PC-9 (cell line): ENCODE results near the gene PCDH9. TPM values are rescaled to one million over a fixed set of nuclear protein-coding genes. Genes with fewer than 3 reads are reported as not detected.

Source experiments
- BruUV-seq: library from RNA; stranded (reverse); fragments of 400-500 nt; replicated peaks from 2 replicates; lab custom pipeline; 2021; lab: Mats Ljungman, UMichigan
- CTCF ChIA-PET: fragments of 300-600 bp; sonication (Branson Sonifier 250); formaldehyde crosslinking; loops from one replicate; lab custom pipeline; 2022; ENCODE audit warnings: antibody characterized with exemption; lab: Charles Lee
- POLR2A ChIA-PET: fragments of 300-600 bp; sonication (Branson Sonifier 250); formaldehyde crosslinking; loops from one replicate; lab custom pipeline; 2022; ENCODE audit warnings: antibody characterized with exemption; ENCODE audit not compliant: unreplicated experiment; lab: Charles Lee
- DNase-seq, 2 experiments: peaks; one replicate each; pipeline versions ENCODE4 v3.0.0 to v3.0.0-alpha.2; 2015 to 2022; ENCODE audit warnings: mixed read lengths in 1 of 2
- H2AFZ ChIP-seq: fragments of 200-600 bp; sonication (generic); 2 replicates; pipeline ENCODE4 v1.8.1; 2017; ENCODE audit warnings: antibody characterized with exemption
- H3F3A ChIP-seq: fragments of 200-600 bp; sonication (generic); 2 replicates; pipeline ENCODE4 v1.8.1; 2017; ENCODE audit warnings: antibody characterized with exemption, mild to moderate bottlenecking, low read depth; ENCODE audit not compliant: insufficient read depth
- H3K27ac ChIP-seq: fragments of 200-600 bp; sonication (generic); 2 replicates; pipeline ENCODE4 v1.6.1; 2016; ENCODE audit warnings: mixed run types
- H3K27me3 ChIP-seq: fragments of 200-600 bp; sonication (generic); 2 replicates; pipeline ENCODE4 v1.6.1; 2016; ENCODE audit warnings: low read depth, mixed run types; ENCODE audit not compliant: insufficient read depth
- H3K36me3 ChIP-seq: fragments of 200-600 bp; sonication (generic); 2 replicates; pipeline ENCODE4 v1.6.1; 2016; ENCODE audit warnings: low read depth, mixed run types
- H3K4me1 ChIP-seq: fragments of 200-600 bp; sonication (generic); replicated peaks from 2 replicates; pipeline ENCODE4 v1.6.1; 2016; ENCODE audit warnings: mixed run types; ENCODE audit not compliant: insufficient read depth
- H3K4me2 ChIP-seq: fragments of 200-600 bp; sonication (generic); 2 replicates; pipeline ENCODE4 v1.6.1; 2017; ENCODE audit warnings: mixed run types
- H3K4me3 ChIP-seq: fragments of 200-600 bp; sonication (generic); 2 replicates; pipeline ENCODE4 v1.6.1; 2016; ENCODE audit warnings: mixed run types
- H3K79me2 ChIP-seq: fragments of 200-600 bp; sonication (generic); 2 replicates; pipeline ENCODE4 v1.6.1; 2017; ENCODE audit warnings: low read depth, mixed run types
- H3K9me2 ChIP-seq: fragments of 200-600 bp; sonication (generic); 2 replicates; pipeline ENCODE4 v1.8.1; 2017; ENCODE audit warnings: mild to moderate bottlenecking; ENCODE audit not compliant: insufficient read depth
- H3K9me3 ChIP-seq: fragments of 200-600 bp; sonication (generic); 2 replicates; pipeline ENCODE4 v1.8.1; 2016; ENCODE audit warnings: low read depth; ENCODE audit not compliant: insufficient read depth
- H4K20me1 ChIP-seq: fragments of 200-600 bp; sonication (generic); 2 replicates; pipeline ENCODE4 v1.8.1; 2017; ENCODE audit not compliant: insufficient read depth
- CTCF ChIP-seq: fragments of 200-600 bp; sonication (generic); conservative IDR thresholded peaks from 2 replicates; pipeline ENCODE4 v1.6.1; 2017; ENCODE audit warnings: mixed run types, antibody characterized with exemption, mild to moderate bottlenecking, moderate library complexity
- EZH2 ChIP-seq: fragments of 200-600 bp; sonication (generic); IDR thresholded peaks from 2 replicates; pipeline ENCODE4 v1.8.0; 2017; ENCODE audit warnings: antibody characterized with exemption, low read depth
- intact Hi-C: fragments of 100-400 bp; cut with micrococcal nuclease; formaldehyde crosslinking; loops from one replicate; pipeline ENCODE4 v1.10.0; 2022; ENCODE audit not compliant: unreplicated experiment
- total RNA-seq: library from RNA; stranded (reverse); gene quantifications from 2 replicates; pipeline ENCODE4 v1.2.3, GENCODE V29; 2021

Gene PCDH9
- total RNA-seq, 1 experiment from 2014 or later: 0.37 TPM

- no peak overlapping the region for H3K4me2 ChIP-seq
- no peaks in the 10 kb centered on the region for H3K36me3 ChIP-seq
- no peak for DNase-seq
- H3K4me1 ChIP-seq: no peaks in the 10 kb centered on the region
- H3K9me2 ChIP-seq: no peaks in the 10 kb centered on the region
- no peaks in the 10 kb centered on the region for H3K9me3 ChIP-seq
- H3K27me3 ChIP-seq: no peaks in the 10 kb centered on the region
- CTCF ChIA-PET: no interaction called here
- H4K20me1 ChIP-seq: no peaks in the 10 kb centered on the region
- no peak overlapping the region for H3K27ac ChIP-seq
- no peak overlapping the region for H2AFZ ChIP-seq
- H3F3A ChIP-seq: no peaks in the 10 kb centered on the region
- H3K79me2 ChIP-seq: no peaks in the 10 kb centered on the region
- intact Hi-C loops: no loop called here
- H3K4me3 ChIP-seq: no peak overlapping the region
- TF ChIP-seq EZH2 (no peak), CTCF (no peak)
- no TSS peak for BruUV-seq
- POLR2A ChIA-PET: no interaction called here
These were observed 245.9 kb downstream of the PCDH9 start for GRCh38 chr13:66984241-66984640.

GRCh38 chr13:66981912-66982311 is 248.2 kb downstream of the PCDH9 start:
- no peaks in the 10 kb centered on the region for H3K9me3 ChIP-seq
- ChIA-PET POLR2A (no interaction called here), CTCF (no interaction called here)
- DNase-seq: no peak
- TF ChIP-seq EZH2: no peak
- TF ChIP-seq CTCF: no peak
- H2AFZ ChIP-seq: no peak overlapping the region
- no TSS peak for BruUV-seq
- H4K20me1 ChIP-seq: no peaks in the 10 kb centered on the region
- no peaks in the 10 kb centered on the region for H3F3A ChIP-seq
- no peaks in the 10 kb centered on the region for H3K36me3 ChIP-seq
- H3K4me3 ChIP-seq: no peak overlapping the region
- no peak overlapping the region for H3K4me2 ChIP-seq
- intact Hi-C loops: no loop called here
- no peaks in the 10 kb centered on the region for H3K79me2 ChIP-seq
- no peaks in the 10 kb centered on the region for H3K27me3 ChIP-seq
- H3K27ac ChIP-seq: no peak overlapping the region
- no peaks in the 10 kb centered on the region for H3K4me1 ChIP-seq
- H3K9me2 ChIP-seq: no peaks in the 10 kb centered on the region

- H3K36me3 ChIP-seq: no peaks in the 10 kb centered on the region
- H3K27ac ChIP-seq: no peak overlapping the region
- H3K4me3 ChIP-seq: no peak overlapping the region
- no peak overlapping the region for H3K4me2 ChIP-seq
- no peaks in the 10 kb centered on the region for H3K79me2 ChIP-seq
- no peak for TF ChIP-seq CTCF
- no peak for TF ChIP-seq EZH2
- BruUV-seq: no TSS peak
- no peaks in the 10 kb centered on the region for H3F3A ChIP-seq
- no peaks in the 10 kb centered on the region for H4K20me1 ChIP-seq
- H3K9me3 ChIP-seq: no peaks in the 10 kb centered on the region
- H2AFZ ChIP-seq: no peak overlapping the region
- 0 out of 2 replicates have a peak, but pooled peaks cover 5% of the 10 kb centered on the region for H3K9me2 ChIP-seq
- POLR2A ChIA-PET: no interaction called here
- H3K4me1 ChIP-seq: no peaks in the 10 kb centered on the region
- DNase-seq: no peak
- CTCF ChIA-PET: no interaction called here
- H3K27me3 ChIP-seq: no peaks in the 10 kb centered on the region
- intact Hi-C loops: no loop called here
These were observed 253.0 kb downstream of the PCDH9 start for GRCh38 chr13:66977161-66977560.
